Small intestine (tissue), 7 donors: ENCODE data around the gene ZNF273. TPM values are rescaled to one million over a fixed set of nuclear protein-coding genes. Genes with fewer than 3 reads are reported as not detected.

Experiments used
- DNase-seq, 2 donors: peaks; one replicate each; pipeline versions ENCODE4 v3.0.0 to v3.0.0-alpha.2; 2013
- FAIRE-seq: peaks from 2 replicates; lab custom pipeline; 2012; peaks lifted over from hg19 to GRCh38; lab: Jason Lieb, UNC
- H3K27ac ChIP-seq, 3 donors: one replicate each; pipeline ENCODE4 v1.5.1; 2013; ENCODE audit warnings: low read length in 2 of 3, mild to moderate bottlenecking in 2 of 3, control low read depth in 1 of 3, inconsistent platforms in 1 of 3, low read depth in 1 of 3, moderate library complexity in 1 of 3
- H3K27me3 ChIP-seq, 3 donors: one replicate each; pipeline ENCODE4 v1.6.1; 2013; ENCODE audit warnings: low read length in 3 of 3, inconsistent platforms in 1 of 3; ENCODE audit not compliant: control insufficient read depth in 3 of 3, insufficient read depth in 3 of 3
- H3K36me3 ChIP-seq, 3 donors: one replicate each; pipeline ENCODE4 v1.6.1; 2013; ENCODE audit warnings: low read length in 3 of 3, inconsistent platforms in 1 of 3, low read depth in 1 of 3, mild to moderate bottlenecking in 1 of 3, moderate library complexity in 1 of 3; ENCODE audit not compliant: control insufficient read depth in 3 of 3, insufficient read depth in 2 of 3
- H3K4me1 ChIP-seq, 3 donors: one replicate each; pipeline ENCODE4 v1.6.1; 2013; ENCODE audit warnings: low read length in 2 of 3, inconsistent platforms in 1 of 3, low read depth in 1 of 3, mild to moderate bottlenecking in 1 of 3, moderate library complexity in 1 of 3; ENCODE audit not compliant: control insufficient read depth in 3 of 3, insufficient read depth in 2 of 3
- H3K4me3 ChIP-seq, 3 donors: one replicate each; pipeline ENCODE4 v1.5.1; 2013; ENCODE audit warnings: low read length in 3 of 3, control low read depth in 1 of 3, inconsistent platforms in 1 of 3, low read depth in 1 of 3, mild to moderate bottlenecking in 1 of 3, moderate library complexity in 1 of 3
- H3K9me3 ChIP-seq, 2 donors: one replicate each; pipeline ENCODE4 v1.6.1; 2013; ENCODE audit warnings: low read depth in 1 of 2, low read length in 1 of 2; ENCODE audit not compliant: control insufficient read depth in 2 of 2, insufficient read depth in 1 of 2
- WGBS, 3 donors: extraction: QIAGEN DNeasy Blood & Tissue Kit; methylation state at CpG; one replicate each; pipeline ENCODE4 v1.1.7; 2013; 5-methylcytosine and 5-hydroxymethylcytosine counted together
- polyA plus RNA-seq, 4 donors: library from polyadenylated mRNA; stranded (reverse) in 3 of 4; unstranded in 1 of 4; fragments of 200-250 nt in 3 of 4; fragments of 120-200 nt in 1 of 4; gene quantifications; one replicate each; pipeline versions ENCODE4 v1.2.1 to v1.2.3, GENCODE V29; 2013
- donor health status: healthy with polysubstance abuse.
- donor health status: control.
- donor health status: control.
- donor health status: Bipolar disorder and iron deficiency.
- donor health status: healthy.

ZNF273 gene
- polyA plus RNA-seq, 4 donors = 0.27 to 6.3 (median 2.1) TPM

GRCh38 chr7:64959072-64959747 is 56.1 kb downstream of the ZNF273 start:
- H3K36me3 ChIP-seq = no peaks in the 10 kb centered on the region
- H3K27me3 ChIP-seq = no peaks in the 10 kb centered on the region
- WGBS, 3 donors = 77 to 83% (median 82%) methylated on average over 3 of the region's 3 CpGs
- FAIRE-seq = no peak
- no peak for DNase-seq
- H3K4me1 ChIP-seq = no peaks in the 10 kb centered on the region
- no peak overlapping the region for H3K4me3 ChIP-seq
- no peak overlapping the region for H3K27ac ChIP-seq
- H3K9me3 ChIP-seq = peaks cover 0 to 6% of the 10 kb centered on the region in 2 donors

GRCh38 chr7:64965594-64965993 is 62.5 kb downstream of the ZNF273 start:
- H3K4me3 ChIP-seq = no peak overlapping the region
- H3K36me3 ChIP-seq = no peaks in the 10 kb centered on the region
- H3K27ac ChIP-seq = no peak overlapping the region
- FAIRE-seq = no peak
- DNase-seq = no peak
- H3K9me3 ChIP-seq = peaks cover 0 to 2% of the 10 kb centered on the region in 2 donors
- no peaks in the 10 kb centered on the region for H3K4me1 ChIP-seq
- no peaks in the 10 kb centered on the region for H3K27me3 ChIP-seq

- 96 to 98% (median 97%) methylated on average over 5 of the region's 5 CpGs for WGBS, 3 donors
- H3K27me3 ChIP-seq = no peaks in the 10 kb centered on the region
- no peak overlapping the region for H3K4me3 ChIP-seq
- no peaks in the 10 kb centered on the region for H3K4me1 ChIP-seq
- H3K27ac ChIP-seq = no peak overlapping the region
- peaks cover 0 to 14% of the 10 kb centered on the region in 2 donors for H3K9me3 ChIP-seq
- DNase-seq (no peak), FAIRE-seq (no peak)
- H3K36me3 ChIP-seq = peaks cover 0 to 9% (median 7%) of the 10 kb centered on the region in 3 donors
Measured at GRCh38 chr7:64978497-64979203, 75.6 kb downstream of the ZNF273 start.

Other genes with a start within 250 kb of the ZNF273 start
- 1 to 10 TPM in 2 of 4 donors, under 1 TPM in 2; 0.81 to 6.2 (median 1.7) TPM for gene ZNF107, start 237.1 kb upstream of the ZNF273 start, polyA plus RNA-seq
- gene ZNF138, start 108.8 kb upstream of the ZNF273 start, polyA plus RNA-seq = 10 to 100 TPM in 1 of 4 donors, 1 to 10 TPM in 3; 3.2 to 10.6 (median 3.9) TPM
- 10 to 100 TPM in 1 of 4 donors, 1 to 10 TPM in 1, under 1 TPM in 2; 0.27 to 19.7 (median 1.3) TPM for gene ZNF117, start 87.8 kb downstream of the ZNF273 start, polyA plus RNA-seq
- gene ERV3-1, start 103.4 kb downstream of the ZNF273 start, polyA plus RNA-seq = 10 to 100 TPM in 2 of 4 donors, 1 to 10 TPM in 1, under 1 TPM in 1; 0.27 to 21.7 (median 8.6) TPM